ENCODE data around the gene NFASC.

The NFASC gene

DNA sequence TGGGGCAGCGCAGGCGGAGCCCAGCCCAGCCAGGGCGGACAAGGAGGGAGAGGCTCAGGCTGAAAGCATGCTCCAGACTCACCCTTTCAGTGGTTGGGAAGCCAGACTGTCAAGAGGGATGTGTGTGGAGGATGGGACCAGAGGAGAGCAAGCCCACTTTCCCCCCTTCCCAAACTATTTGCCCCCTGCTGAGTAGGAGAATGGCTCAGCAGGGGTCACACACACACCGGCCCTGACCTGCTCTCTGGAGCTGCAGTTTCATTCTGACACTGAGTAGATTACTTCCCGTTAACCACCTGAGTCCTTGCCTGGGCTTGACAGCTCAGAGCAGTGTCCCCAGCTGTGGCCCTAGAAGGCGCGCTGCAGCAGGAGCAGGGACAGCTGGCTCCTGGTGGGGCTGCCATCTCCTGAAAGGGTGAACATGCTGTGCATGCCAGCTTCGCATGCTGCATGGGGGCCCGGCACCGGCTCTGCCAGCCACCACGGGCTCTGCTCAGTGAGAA lies 120.7 kb downstream of the NFASC start:
- Histone ChIP-seq H3K36me3 (ENCODE audit: insufficient read depth, low read length) (no peaks in the 10 kb centered on the region), H3K4me3 (no peak overlapping the region), H3K27ac (no peak overlapping the region), H3K9me3 (ENCODE audit: low read depth, low read length) (no peaks in the 10 kb centered on the region), H3K9ac (ENCODE audit: insufficient read length) (no peak overlapping the region)
- DNase-seq (ENCODE audit: low read depth, low spot score), result no peak
- no peak for TF ChIP-seq EZH2 (IDR thresholded peaks at IDR 0.05)
- no peak for TF ChIP-seq POLR2AphosphoS5 (IDR thresholded peaks at IDR 0.05; ENCODE audit: borderline replicate concordance, low read depth, low read length)
- TF ChIP-seq FOXP2 (optimal IDR thresholded peaks at IDR 0.05; ENCODE audit: control extremely low read depth, extremely low read length, insufficient read depth), result no peak

DNA sequence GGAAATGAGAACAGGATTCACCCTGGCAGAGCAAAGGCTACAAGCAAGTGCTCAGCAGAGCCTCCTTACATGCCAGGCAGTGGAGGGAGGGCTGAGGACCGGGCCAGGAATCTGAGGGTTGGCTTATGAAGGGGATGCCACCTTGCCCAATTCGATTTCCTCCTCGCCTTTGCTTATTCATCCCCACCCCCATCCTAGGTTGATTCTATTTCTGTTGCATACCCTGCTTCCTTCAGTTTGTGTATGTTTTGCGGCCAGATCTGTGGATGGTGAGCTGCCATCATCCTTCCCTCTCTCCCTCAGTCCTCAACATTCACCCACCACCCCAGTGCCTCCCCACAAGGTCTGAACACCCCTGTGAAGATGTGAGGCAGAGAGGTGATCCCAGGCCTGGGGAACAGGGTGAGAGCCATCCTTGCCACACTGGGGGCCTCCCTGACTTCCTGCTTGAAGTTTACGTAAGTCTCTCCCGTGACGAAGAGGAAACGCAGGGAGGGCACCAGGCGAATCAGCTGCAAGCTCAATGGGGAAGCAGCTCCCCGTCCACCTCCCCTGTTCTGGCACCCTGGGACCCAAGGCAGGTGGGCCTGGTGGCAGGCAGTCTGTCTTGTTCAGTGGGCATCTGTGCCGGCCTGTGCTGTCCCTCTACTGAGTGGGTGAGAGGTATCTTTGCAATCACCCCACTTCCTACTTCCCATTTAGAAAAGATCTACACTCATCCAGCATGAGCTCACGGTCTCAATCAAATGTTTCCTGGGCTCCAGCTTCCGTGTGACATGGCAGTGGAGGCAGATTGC lies 121.7 kb downstream of the NFASC start:
- Histone ChIP-seq H3K4me3 (no peak overlapping the region), H3K9me3 (ENCODE audit: low read depth, low read length) (no peaks in the 10 kb centered on the region), H3K27ac (no peak overlapping the region), H3K36me3 (ENCODE audit: insufficient read depth, low read length) (no peaks in the 10 kb centered on the region), H3K9ac (ENCODE audit: insufficient read length) (no peak overlapping the region)
- DNase-seq (ENCODE audit: low read depth, low spot score), result no peak
- TF ChIP-seq EZH2 (IDR thresholded peaks at IDR 0.05), result no peak
- TF ChIP-seq FOXP2 (optimal IDR thresholded peaks at IDR 0.05; ENCODE audit: control extremely low read depth, extremely low read length, insufficient read depth), result no peak
- TF ChIP-seq POLR2AphosphoS5 (IDR thresholded peaks at IDR 0.05; ENCODE audit: borderline replicate concordance, low read depth, low read length), result no peak

DNA sequence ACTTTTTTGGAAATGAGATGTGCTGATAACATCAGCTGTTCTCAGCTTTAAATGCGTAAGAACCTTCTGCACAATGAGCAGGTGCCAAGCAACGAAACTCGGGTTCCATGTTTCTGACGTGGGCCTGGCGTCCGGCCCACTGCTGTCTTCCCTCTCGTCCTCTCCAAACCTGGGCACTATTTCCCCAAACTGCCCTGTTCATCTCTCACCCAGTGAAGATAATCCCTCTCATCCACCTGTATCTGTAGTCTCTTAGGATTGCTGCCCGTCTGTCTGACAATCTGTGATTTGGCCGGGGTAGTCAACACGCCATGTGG lies 122.3 kb downstream of the NFASC start:
- Histone ChIP-seq H3K9ac (ENCODE audit: insufficient read length) (no peak overlapping the region), H3K36me3 (ENCODE audit: insufficient read depth, low read length) (no peaks in the 10 kb centered on the region), H3K27ac (no peak overlapping the region), H3K4me3 (no peak overlapping the region), H3K9me3 (ENCODE audit: low read depth, low read length) (no peaks in the 10 kb centered on the region)
- TF ChIP-seq FOXP2 (optimal IDR thresholded peaks at IDR 0.05; ENCODE audit: control extremely low read depth, extremely low read length, insufficient read depth) (no peak), POLR2AphosphoS5 (IDR thresholded peaks at IDR 0.05; ENCODE audit: borderline replicate concordance, low read depth, low read length) (no peak), EZH2 (IDR thresholded peaks at IDR 0.05) (no peak)
- DNase-seq (ENCODE audit: low read depth, low spot score), result no peak

DNA sequence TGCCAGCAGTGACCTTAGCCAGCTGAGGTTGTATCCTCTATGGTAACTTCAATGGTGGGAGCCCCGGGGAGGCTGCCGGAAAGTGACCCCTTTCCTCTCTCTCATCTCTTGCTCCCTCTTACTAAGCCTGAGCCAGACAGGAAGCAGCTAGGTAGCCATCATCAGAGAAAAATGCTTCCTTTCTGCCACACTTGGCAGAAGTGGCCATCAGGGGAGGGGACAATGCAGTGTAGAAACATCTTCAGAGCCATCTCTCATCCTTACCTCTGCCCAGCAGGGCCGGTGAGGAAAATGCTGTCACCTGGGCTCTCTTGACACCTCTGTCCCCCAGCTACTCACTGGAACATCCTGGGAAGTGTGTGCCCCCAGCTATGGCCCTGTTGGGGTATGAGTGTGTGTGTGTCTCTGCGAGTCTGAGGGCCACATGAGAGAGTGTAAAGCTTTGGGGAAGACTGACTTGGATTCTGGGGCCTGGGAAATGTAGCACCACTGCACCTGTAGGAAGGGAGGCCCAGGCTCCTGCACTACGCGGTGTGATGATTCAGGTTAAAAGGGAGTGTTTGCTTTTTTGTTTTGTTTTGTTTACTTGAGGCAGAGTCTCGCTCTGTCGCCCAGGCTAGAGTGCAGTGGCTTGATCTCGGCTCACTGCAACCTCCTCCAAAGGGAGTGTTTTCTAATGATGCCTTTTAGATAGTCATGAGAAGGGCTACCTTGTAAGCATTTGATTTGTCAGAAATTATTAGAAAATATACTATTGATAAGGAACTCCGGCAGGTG lies 123.6 kb downstream of the NFASC start:
- Histone ChIP-seq H3K36me3 (ENCODE audit: insufficient read depth, low read length) (no peaks in the 10 kb centered on the region), H3K9ac (ENCODE audit: insufficient read length) (no peak overlapping the region), H3K27ac (no peak overlapping the region), H3K9me3 (ENCODE audit: low read depth, low read length) (no peaks in the 10 kb centered on the region), H3K4me3 (no peak overlapping the region)
- no peak for DNase-seq (ENCODE audit: low read depth, low spot score)
- TF ChIP-seq POLR2AphosphoS5 (IDR thresholded peaks at IDR 0.05; ENCODE audit: borderline replicate concordance, low read depth, low read length), result no peak
- TF ChIP-seq FOXP2 (optimal IDR thresholded peaks at IDR 0.05; ENCODE audit: control extremely low read depth, extremely low read length, insufficient read depth), result no peak
- TF ChIP-seq EZH2 (IDR thresholded peaks at IDR 0.05), result no peak

DNA sequence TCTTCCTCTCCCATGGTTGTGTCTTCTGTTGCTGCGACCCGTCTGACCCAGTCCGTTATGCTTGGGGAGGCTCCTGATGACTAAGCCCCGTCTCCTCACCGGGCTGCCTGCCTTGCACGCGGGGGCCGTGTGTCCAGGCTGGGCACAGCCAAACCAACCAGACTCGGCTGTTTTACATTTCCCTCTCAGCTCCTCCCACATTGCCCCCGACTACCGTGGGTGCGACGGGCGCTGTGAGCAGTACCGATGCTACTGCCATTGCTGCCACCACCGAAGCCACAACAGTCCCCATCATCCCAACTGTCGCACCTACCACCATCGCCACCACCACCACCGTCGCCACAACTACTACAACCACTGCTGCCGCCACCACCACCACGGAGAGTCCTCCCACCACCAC lies 126.3 kb downstream of the NFASC start:
- Histone ChIP-seq H3K9me3 (ENCODE audit: low read depth, low read length) (no peaks in the 10 kb centered on the region), H3K36me3 (ENCODE audit: insufficient read depth, low read length) (no peaks in the 10 kb centered on the region), H3K4me3 (no peak overlapping the region), H3K9ac (ENCODE audit: insufficient read length) (no peak overlapping the region), H3K27ac (no peak overlapping the region)
- no peak for TF ChIP-seq EZH2 (IDR thresholded peaks at IDR 0.05)
- TF ChIP-seq POLR2AphosphoS5 (IDR thresholded peaks at IDR 0.05; ENCODE audit: borderline replicate concordance, low read depth, low read length), result no peak
- TF ChIP-seq FOXP2 (optimal IDR thresholded peaks at IDR 0.05; ENCODE audit: control extremely low read depth, extremely low read length, insufficient read depth), result no peak
- no peak for DNase-seq (ENCODE audit: low read depth, low spot score)

DNA sequence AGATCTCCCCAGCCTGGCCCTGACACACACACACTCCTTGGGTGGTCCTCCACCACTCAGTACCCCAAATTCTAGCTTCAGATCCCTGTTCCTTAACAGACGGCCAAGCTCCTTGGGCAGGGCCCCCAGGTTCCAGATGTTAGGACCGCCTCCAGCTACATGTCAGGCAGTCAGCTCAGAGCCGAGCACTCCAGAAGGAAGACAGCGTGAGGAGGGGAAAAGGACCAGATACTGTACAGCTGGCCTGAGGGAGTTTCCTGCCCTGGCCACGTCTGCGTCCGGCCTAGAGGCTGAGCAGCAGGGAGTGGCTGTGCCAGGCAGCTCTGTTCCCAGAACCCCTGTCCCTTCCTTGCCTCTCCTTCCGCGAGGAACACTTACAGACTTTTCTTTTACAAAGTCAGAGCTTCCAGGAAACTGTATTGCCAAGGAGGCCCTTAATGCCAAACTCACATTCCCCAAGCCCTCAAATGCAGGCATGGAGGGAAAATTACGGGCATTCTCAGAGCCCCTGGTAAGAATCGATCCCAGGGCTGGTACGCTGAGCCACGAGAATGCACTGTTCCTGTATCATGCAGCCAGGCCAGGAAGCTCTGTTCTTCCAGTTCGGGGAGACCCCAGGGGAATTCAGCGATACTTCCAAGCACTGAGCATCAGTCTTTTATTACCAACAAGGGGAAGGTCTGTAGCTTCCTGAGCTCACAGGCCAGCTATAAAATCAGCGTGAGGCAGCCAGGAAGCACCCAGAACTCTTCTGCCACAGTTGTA lies 127.1 kb downstream of the NFASC start:
- Histone ChIP-seq H3K9me3 (ENCODE audit: low read depth, low read length) (no peaks in the 10 kb centered on the region), H3K36me3 (ENCODE audit: insufficient read depth, low read length) (no peaks in the 10 kb centered on the region), H3K4me3 (no peak overlapping the region), H3K9ac (ENCODE audit: insufficient read length) (no peak overlapping the region), H3K27ac (no peak overlapping the region)
- TF ChIP-seq POLR2AphosphoS5 (IDR thresholded peaks at IDR 0.05; ENCODE audit: borderline replicate concordance, low read depth, low read length) (no peak), FOXP2 (optimal IDR thresholded peaks at IDR 0.05; ENCODE audit: control extremely low read depth, extremely low read length, insufficient read depth) (no peak), EZH2 (IDR thresholded peaks at IDR 0.05) (no peak)
- no peak for DNase-seq (ENCODE audit: low read depth, low spot score)

DNA sequence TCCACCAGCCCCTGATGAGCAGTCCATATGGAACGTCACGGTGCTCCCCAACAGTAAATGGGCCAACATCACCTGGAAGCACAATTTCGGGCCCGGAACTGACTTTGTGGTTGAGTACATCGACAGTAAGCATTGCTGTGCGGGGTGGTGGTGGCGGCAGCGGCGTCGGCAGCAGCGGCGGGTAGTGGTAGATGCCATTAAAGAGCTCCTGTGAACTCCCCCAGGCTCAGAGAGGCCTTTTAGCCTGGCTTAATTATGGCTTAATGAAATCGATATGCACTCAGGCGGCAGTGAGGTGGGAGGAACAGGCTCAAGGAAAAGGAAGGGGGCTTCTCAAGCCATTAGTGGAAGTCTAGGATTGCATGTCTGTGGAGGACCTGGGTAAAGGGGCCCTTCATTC lies 130.5 kb downstream of the NFASC start:
- Histone ChIP-seq H3K27ac (no peak overlapping the region), H3K9me3 (ENCODE audit: low read depth, low read length) (no peaks in the 10 kb centered on the region)
- TF ChIP-seq POLR2AphosphoS5 (IDR thresholded peaks at IDR 0.05; ENCODE audit: borderline replicate concordance, low read depth, low read length), result no peak
- TF ChIP-seq EZH2 (IDR thresholded peaks at IDR 0.05), result no peak
- no peak for TF ChIP-seq FOXP2 (optimal IDR thresholded peaks at IDR 0.05; ENCODE audit: control extremely low read depth, extremely low read length, insufficient read depth)

DNA sequence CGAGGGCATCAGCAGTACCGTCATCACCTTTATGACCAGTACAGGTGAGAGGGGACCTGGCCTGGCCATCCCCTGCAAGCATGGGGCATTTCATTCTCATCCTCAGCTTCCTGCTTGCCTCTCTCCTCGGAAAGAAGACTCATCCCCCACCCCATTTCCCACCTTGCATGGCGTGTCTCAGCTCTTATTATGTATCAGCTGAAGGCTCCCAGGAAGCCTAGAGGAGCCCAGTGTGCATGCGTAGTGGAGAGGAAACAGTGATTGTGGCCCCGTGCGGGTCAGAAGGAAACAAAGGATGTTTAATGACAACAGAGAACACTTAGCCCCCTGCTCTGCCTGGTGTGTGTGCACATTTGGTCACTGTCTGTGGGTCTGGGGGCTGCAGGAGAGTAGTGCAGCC lies 132.0 kb downstream of the NFASC start:
- H3K36me3 ChIP-seq (ENCODE audit: insufficient read depth, low read length), result no peaks in the 10 kb centered on the region
- no peaks in the 10 kb centered on the region for H3K9me3 ChIP-seq (ENCODE audit: low read depth, low read length)
- no peak overlapping the region for H3K4me3 ChIP-seq
- TF ChIP-seq POLR2AphosphoS5 (IDR thresholded peaks at IDR 0.05; ENCODE audit: borderline replicate concordance, low read depth, low read length) (no peak), EZH2 (IDR thresholded peaks at IDR 0.05) (no peak), FOXP2 (optimal IDR thresholded peaks at IDR 0.05; ENCODE audit: control extremely low read depth, extremely low read length, insufficient read depth) (no peak)
- no peak overlapping the region for H3K27ac ChIP-seq
- DNase-seq (ENCODE audit: low read depth, low spot score), result no peak
- H3K9ac ChIP-seq (ENCODE audit: insufficient read length), result no peak overlapping the region

More for the DNA sequence above, 130.5 kb downstream of the NFASC start:
- H3K9ac ChIP-seq (ENCODE audit: insufficient read length), result no peak overlapping the region
- no peak overlapping the region for H3K4me3 ChIP-seq
- no peak for DNase-seq (ENCODE audit: low read depth, low spot score)
- no peaks in the 10 kb centered on the region for H3K36me3 ChIP-seq (ENCODE audit: insufficient read depth, low read length)
